NCI-H748 treated with DMSO at 0.1 percent for 48 hours (cell line): ENCODE measurements around the gene THUMPD2.
"Not testable (repeated sequence)": the region's sequence is repeated elsewhere in the genome, so short reads cannot be mapped to it uniquely, and the experiment has no call there.

ENCODE experiments used
- DNase-seq: peaks from one replicate; lab custom pipeline; 2025; lab: John Stamatoyannopoulos, UW

Gene THUMPD2

GRCh38 chr2:39755466-39755865, 23.6 kb downstream of the THUMPD2 start:
- no peak for DNase-seq

DNA sequence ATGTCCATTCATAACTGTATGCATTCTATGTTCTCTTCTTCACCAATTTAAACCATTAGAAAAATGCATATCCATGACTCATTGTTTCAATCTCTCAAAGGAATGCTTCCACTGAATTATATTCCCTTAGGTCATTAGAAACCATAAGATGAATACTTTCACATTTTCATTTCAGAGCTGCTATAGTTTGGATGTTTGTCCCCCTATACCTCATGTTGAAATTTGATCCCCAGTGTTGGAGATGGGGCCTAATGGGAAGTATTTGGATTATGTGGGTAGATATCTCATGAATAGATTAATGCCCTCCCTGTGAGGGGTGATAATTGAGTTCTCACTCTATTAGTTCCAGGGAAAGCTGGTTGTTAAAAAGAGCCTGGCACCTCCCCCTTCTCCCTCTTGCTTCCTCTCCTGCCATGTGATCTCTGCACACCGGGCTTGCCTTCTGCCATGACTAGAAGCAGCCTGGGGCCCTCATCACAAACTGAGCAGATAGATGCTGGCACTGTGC, 35.7 kb downstream of the THUMPD2 start:
- DNase-seq = no peak

DNA sequence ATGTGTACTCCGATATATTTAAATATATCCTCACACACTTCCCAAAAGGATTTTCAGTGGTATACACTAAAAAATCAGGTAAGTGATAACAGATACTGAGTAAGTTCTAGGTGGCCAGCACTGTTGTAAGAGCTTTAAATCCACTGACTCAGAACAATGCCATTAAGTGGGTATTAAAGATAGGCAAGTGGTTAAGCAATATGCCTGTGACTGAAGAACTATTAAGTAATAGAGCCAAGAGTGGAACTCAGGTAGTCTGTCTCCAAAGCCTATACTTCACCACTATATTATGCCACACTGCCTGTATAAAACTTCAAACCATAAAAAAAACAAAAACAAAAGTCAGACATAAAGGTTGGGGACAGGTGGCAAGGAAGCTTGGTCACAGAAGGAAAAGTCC, 37.2 kb downstream of the THUMPD2 start:
- DNase-seq = no peak

DNA sequence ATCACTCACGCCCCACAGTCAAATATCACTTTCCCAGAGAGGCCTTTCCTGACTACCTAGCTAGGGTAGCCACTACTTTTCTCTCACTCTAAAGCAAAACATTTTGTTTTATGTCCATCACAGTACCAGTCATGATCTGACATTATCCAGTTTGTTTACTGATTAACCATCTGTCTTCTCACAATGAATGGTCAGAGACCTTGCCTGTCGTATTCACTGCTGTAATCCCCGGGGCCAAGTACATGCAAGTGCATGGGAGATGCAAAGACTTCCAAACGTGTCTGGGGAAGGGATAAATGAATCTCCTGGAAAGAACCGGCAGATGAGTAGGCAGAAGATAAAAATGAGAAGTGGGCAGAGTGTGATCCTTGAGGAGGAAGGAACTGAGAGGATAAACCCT, 39.7 kb downstream of the THUMPD2 start:
- DNase-seq = no peak

GRCh38 chr2:39738936-39739335, 40.1 kb downstream of the THUMPD2 start:
- DNase-seq = no peak

- DNase-seq = no peak
Measured at GRCh38 chr2:39737661-39738060, 41.4 kb downstream of the THUMPD2 start.

DNA sequence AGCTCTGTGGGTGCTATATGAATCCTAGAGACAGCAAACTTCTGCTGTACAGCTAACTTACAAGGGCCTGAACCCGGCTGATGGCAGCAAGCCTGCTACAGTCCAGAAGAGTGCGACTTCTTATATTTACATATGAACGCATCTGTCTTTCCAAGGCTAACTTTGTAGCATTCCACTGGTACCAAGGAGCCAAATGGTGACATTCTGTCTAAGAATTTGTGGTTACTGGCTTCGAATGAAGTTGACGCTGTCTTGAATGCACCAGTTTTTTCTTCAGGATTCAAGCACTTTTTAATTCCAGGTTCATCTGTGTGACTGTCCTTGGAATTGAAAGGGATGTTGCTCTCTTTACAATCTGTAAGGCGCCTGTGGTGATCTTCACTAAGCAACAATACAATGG, 42.4 kb downstream of the THUMPD2 start:
- no peak for DNase-seq

DNA sequence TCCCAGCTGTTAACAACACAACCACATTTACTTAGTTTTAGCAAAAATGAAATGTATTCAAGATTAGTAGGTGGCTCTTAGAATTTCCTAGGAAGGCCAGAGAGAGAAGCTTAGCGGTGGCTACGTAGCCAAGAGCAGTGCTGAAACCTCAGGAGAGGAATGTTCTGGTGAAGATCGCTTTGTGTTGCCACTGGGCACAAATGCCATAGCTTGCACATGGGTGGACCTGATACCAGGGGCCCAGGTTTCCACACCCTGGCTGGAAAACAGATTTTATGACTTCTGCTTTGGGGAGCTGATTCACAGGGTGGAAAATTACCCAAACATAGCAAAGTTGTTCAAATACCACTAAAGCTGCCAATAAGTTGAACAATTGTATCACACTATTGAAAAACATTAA, 43.4 kb downstream of the THUMPD2 start:
- no peak for DNase-seq

DNA sequence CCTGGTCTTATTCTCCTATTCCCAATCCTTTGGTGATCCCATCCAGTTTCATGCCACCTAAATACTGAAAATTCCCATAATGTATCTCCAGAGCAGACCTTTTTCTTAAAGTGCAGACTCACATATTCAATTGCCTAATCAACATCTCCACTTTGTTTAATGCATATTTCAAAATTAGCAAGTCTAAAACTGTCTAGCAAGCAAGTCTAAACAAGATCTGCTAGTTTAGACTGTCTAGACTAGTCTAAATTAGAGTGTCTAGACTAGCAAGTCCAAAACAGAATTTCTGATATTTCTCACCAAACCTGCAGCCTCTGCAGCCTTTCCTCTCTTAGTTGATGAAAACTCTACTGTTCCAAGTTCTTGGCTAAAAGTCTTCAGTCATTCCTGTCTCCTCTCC, 44.6 kb downstream of the THUMPD2 start:
- no peak for DNase-seq

DNA sequence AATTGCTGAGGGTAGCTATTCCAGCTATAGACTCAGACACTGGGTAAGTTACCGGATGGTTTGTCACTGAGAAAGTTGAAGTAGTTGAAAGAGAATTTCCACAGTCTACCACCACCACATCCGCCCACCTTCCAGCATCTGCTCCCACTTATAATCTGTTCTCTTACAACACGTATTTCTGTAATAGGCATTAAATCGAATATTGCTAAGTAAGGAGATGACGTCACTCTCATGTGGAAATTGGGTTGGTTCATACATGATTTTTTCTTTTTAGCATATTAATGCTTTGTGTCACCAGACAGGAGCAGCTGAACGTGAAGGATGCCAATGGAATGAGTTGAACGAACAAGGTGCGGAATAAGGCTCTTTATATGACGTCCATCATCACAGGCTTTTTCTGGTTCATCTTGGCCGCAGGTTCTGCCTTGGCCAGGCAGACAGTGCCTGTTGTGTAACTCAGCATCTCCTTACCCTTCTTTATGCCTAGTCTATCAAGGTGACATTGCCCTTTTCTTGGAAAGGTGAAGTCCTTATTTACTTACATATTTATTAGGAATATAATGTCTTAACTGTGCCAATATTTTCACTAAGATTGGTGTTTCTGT, 45.9 kb downstream of the THUMPD2 start:
- no peak for DNase-seq

- no peak for DNase-seq
Measured at GRCh38 chr2:39732482-39732881, 46.6 kb downstream of the THUMPD2 start.

- DNase-seq = no peak
Measured at GRCh38 chr2:39731546-39731945, 47.5 kb downstream of the THUMPD2 start.

- peak; percentile 25 for DNase-seq
Measured at GRCh38 chr2:39730685-39731302, 48.3 kb downstream of the THUMPD2 start.

DNA sequence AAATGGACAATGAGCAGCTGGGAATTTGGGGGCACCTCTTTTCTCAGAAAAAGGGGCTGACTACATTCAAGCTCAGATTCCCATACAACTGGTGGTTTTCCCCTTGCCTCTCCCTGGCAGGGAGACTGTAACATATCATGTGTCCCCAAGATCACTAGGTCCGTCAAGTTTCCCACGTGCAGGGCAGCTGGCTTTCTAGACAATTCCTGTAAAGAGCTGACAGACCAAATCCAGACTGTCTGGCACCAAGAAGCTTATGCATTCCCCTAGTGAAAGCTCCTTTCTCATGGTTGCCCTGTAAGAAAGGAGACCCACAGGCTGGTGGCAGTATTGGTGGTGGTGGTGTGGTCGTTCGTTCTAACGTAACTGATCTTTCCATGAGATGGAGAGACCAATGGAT, 48.8 kb downstream of the THUMPD2 start:
- DNase-seq = no peak

- DNase-seq = no peak
Measured at GRCh38 chr2:39728941-39729351, 50.1 kb downstream of the THUMPD2 start.

DNA sequence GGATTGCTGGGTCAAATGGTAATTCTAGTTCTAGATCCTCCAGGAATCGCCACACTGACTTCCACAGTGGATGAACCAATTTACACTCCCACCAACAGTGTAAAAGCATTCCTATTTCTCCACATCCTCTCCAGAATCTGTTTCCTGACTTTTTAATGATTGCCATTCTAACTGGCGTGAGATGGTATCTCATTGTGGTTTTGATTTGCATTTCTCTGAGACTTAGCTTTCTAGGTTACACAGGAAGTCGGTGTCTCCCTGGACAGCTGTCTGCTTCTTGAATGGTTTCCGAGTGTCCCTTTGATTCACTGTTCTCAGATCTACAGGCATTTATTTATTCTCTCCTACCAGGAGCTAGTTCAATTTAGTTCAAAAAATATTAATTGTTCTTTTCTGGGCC, 51.0 kb downstream of the THUMPD2 start:
- not testable (repeated sequence) for DNase-seq

- no peak for DNase-seq
Measured at GRCh38 chr2:39725401-39725800, 53.7 kb downstream of the THUMPD2 start.

DNA sequence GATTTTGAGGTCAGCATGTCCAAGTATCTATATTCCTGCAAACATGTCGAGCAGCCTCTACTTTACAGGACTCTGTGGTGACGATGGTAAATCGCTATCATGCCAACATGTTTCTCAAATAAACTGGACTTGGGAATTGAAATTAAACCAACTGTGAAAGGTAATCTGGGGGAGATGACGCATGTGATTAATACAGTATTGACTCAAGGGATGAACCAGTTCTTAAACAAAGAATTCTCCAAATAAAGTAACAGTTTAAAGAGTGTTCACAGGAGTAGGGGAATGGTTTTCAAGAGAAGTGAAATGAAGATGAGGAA, 54.3 kb downstream of the THUMPD2 start:
- DNase-seq = no peak

DNA sequence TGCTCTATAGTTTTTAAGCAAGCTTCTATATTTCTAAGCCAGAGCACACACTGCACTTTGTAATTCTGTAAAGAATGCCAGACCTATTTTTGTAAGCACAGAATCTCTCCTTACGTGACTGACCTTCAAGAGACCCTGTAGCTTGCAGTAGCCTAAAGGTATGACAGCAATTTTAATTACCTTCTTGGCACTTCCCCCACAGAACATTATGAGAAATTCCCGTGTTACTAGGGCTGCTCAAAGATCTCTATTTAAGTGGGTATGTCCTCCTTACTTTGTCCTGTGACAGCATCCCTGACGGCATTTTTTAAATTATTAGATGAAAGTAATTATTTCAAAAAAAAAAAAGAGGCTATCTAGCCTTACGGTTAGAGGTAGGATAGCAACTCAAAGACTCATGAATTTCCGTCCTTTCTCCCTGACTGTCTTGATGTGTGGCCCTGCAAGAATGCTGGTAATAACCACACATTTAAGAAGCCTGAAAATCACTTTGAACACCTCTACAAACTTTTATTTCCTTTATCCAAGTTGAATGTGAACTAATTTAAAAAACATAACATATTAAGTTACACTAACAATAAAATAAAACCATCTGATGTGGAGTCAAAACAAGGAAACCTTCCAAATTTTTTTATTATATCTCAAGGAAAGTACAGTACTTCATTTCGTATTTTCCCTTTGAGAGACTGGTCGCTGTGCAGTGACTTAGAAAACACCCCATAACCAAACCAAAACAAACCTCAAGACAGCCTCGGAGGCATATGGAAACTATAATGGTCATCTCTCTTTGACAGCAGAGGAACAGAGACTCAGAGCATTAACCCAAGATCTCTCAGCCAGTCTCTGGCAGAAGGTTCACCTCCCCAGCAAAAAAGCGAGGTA, 54.9 kb downstream of the THUMPD2 start:
- no peak for DNase-seq

- DNase-seq = no peak
Measured at GRCh38 chr2:39723497-39723896, 55.6 kb downstream of the THUMPD2 start.

GRCh38 chr2:39720970-39721369, 58.1 kb downstream of the THUMPD2 start:
- DNase-seq = no peak

- no peak for DNase-seq
Measured at GRCh38 chr2:39719317-39719716, 59.7 kb downstream of the THUMPD2 start.

GRCh38 chr2:39718483-39718882, 60.6 kb downstream of the THUMPD2 start:
- no peak for DNase-seq
